Measurements from ENCODE around the gene HOXD13. TPM values are rescaled to one million over a fixed set of nuclear protein-coding genes. Genes with fewer than 3 reads are reported as not detected.

HOXD13 gene
- total RNA-seq, 4 donors from 2014 or later, result not detected

- Histone ChIP-seq H3K27me3 (peaks cover 90% of the 10 kb centered on the region), H3K9me3 (no peaks in the 10 kb centered on the region), H3K27ac (no peak overlapping the region), H3K4me1 (peaks cover 5 to 19% of the 10 kb centered on the region in 2 donors), H3K4me3 (replicated peaks in 1 of 3) (no peak overlapping the region), H3K36me3 (no peaks in the 10 kb centered on the region)
- no peak for DNase-seq
- intact Hi-C loops (cut with DNase I), result loop anchor here (10.0 kb wide), 1 partner anchor 717 kb away; no protein-coding TSS in a partner anchor
- TF ChIP-seq CTCF (IDR thresholded peaks at IDR 0.05) (no peak), POLR2A (IDR thresholded peaks at IDR 0.05) (no peak)
- WGBS, 2 donors, result 8 to 11% methylated on average over 17 of the region's 17 CpGs
Measured at GRCh38 chr2:176081376-176081836, 11.1 kb upstream of the HOXD13 start.

GRCh38 chr2:176081837-176082524 lies 10.5 kb upstream of the HOXD13 start:
- H3K4me3 ChIP-seq (replicated peaks in 1 of 3), result no peak overlapping the region

GRCh38 chr2:176082525-176082823 lies 10.0 kb upstream of the HOXD13 start:
- H3K27ac ChIP-seq, result no peak overlapping the region
- 10 to 12% methylated on average over 10 of the region's 10 CpGs for WGBS, 2 donors
- no peaks in the 10 kb centered on the region for H3K9me3 ChIP-seq
- H3K4me1 ChIP-seq, result peaks cover 5 to 19% of the 10 kb centered on the region in 2 donors
- H3K4me3 ChIP-seq (replicated peaks in 1 of 3), result no peak overlapping the region
- TF ChIP-seq CTCF (IDR thresholded peaks at IDR 0.05) (no peak), POLR2A (IDR thresholded peaks at IDR 0.05) (no peak)
- no peak for DNase-seq
- H3K36me3 ChIP-seq, result no peaks in the 10 kb centered on the region
- H3K27me3 ChIP-seq, result peaks cover 90% of the 10 kb centered on the region
- intact Hi-C loops (cut with DNase I), result loop anchor here (10.0 kb wide), 1 partner anchor 718 kb away; no protein-coding TSS in a partner anchor

More at GRCh38 chr2:176081837-176082524, 10.5 kb upstream of the HOXD13 start:
- Histone ChIP-seq H3K36me3 (no peaks in the 10 kb centered on the region), H3K27ac (no peak overlapping the region), H3K27me3 (peaks cover 90% of the 10 kb centered on the region), H3K4me1 (peaks cover 5 to 19% of the 10 kb centered on the region in 2 donors), H3K9me3 (no peaks in the 10 kb centered on the region)
- intact Hi-C loops (cut with DNase I), result loop anchor here (10.0 kb wide), 1 partner anchor 717 kb away; no protein-coding TSS in a partner anchor
- no peak for DNase-seq
- WGBS, 2 donors, result 6 to 13% methylated on average over 32 to 39 of the region's 62 CpGs
- TF ChIP-seq CTCF (IDR thresholded peaks at IDR 0.05) (no peak), POLR2A (IDR thresholded peaks at IDR 0.05) (no peak)

- no peak overlapping the region for H3K27ac ChIP-seq
- intact Hi-C loops (cut with DNase I), result loop anchor here (10.0 kb wide), 1 partner anchor 718 kb away; no protein-coding TSS in a partner anchor
- no peaks in the 10 kb centered on the region for H3K9me3 ChIP-seq
- no peak for DNase-seq
- no peak overlapping the region for H3K4me3 ChIP-seq (replicated peaks in 1 of 3)
- H3K4me1 ChIP-seq, result peaks cover 6 to 23% of the 10 kb centered on the region in 2 donors
- peaks cover 90% of the 10 kb centered on the region for H3K27me3 ChIP-seq
- 3 to 6% methylated on average over 43 to 61 of the region's 66 CpGs for WGBS, 2 donors
- no peaks in the 10 kb centered on the region for H3K36me3 ChIP-seq
- no peak for TF ChIP-seq POLR2A (IDR thresholded peaks at IDR 0.05)
- no peak for TF ChIP-seq CTCF (IDR thresholded peaks at IDR 0.05)
Measured at GRCh38 chr2:176082824-176083751, 9.4 kb upstream of the HOXD13 start.

Measured in thyroid gland (tissue), 4 donors.